Kidney epithelial cell (primary cell): ENCODE results near the gene ADCY2. TPM values are rescaled to one million over a fixed set of nuclear protein-coding genes. Genes with fewer than 3 reads are reported as not detected.

Source experiments
- DNase-seq: peaks from one replicate; pipeline ENCODE4 v3.0.0-alpha.2; 2010; ENCODE audit warnings: low read depth
- H3K27me3 ChIP-seq: 2 replicates; pipeline ENCODE4 v1.6.0; 2011; ENCODE audit warnings: low read length; ENCODE audit not compliant: control insufficient read depth, insufficient read depth
- H3K36me3 ChIP-seq: 2 replicates; pipeline ENCODE4 v1.5.1; 2011; ENCODE audit warnings: low read length; ENCODE audit not compliant: control insufficient read depth, insufficient read depth
- H3K4me3 ChIP-seq: 2 replicates; pipeline ENCODE4 v1.5.1; 2011; ENCODE audit warnings: low read depth, mild to moderate bottlenecking, control low read depth, low read length
- total RNA-seq: library from RNA; depleted of rRNA; stranded (reverse); fragments of >200 nt; gene quantifications from 2 replicates; pipeline ENCODE4 v1.2.3, GENCODE V29; 2015
- TF ChIP-seq, protein P1 (sequence below): IDR thresholded peaks from 2 replicates; pipeline ENCODE4 v1.5.1; 2011; ENCODE audit warnings: mild to moderate bottlenecking, moderate library complexity, low read length, control low read depth, inconsistent platforms; ENCODE audit not compliant: insufficient read depth, poor library complexity, severe bottlenecking

Gene ADCY2
- total RNA-seq, 1 donor from 2014 or later = 0.25 TPM

DNA sequence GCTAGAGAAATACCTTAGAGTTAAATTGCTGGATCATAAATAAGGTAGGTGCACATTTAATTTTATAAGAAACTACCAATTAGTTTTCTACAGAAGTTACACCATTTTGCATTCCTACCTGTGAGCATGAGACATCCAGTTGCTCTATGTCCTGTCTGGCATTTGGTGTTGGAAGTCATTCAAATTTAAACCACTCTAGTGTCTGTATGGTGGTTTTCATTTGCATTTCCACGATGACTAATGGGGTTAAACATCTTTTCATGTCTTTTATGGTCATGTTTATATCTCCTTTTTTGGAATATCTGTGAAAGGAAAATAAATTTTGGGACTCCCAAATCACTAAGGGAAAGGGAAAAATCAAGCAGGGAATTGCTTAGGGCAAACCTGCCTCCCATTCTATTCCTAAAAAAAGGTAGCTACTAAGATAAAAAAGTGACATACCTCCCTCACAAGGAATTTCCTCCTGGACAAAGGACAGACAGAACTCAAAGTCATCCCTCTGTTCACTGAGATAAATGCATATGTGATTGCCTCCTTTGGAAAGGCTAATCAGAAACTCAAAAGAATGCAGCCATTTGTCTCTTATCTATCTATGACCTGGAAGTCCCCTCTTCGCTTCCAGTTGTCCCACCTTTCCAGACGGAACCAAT is 31.6 kb upstream of the ADCY2 start:
- Histone ChIP-seq H3K27me3 (no peaks in the 10 kb centered on the region), H3K36me3 (no peaks in the 10 kb centered on the region), H3K4me3 (no peak overlapping the region)
- TF ChIP-seq, protein P1, sequence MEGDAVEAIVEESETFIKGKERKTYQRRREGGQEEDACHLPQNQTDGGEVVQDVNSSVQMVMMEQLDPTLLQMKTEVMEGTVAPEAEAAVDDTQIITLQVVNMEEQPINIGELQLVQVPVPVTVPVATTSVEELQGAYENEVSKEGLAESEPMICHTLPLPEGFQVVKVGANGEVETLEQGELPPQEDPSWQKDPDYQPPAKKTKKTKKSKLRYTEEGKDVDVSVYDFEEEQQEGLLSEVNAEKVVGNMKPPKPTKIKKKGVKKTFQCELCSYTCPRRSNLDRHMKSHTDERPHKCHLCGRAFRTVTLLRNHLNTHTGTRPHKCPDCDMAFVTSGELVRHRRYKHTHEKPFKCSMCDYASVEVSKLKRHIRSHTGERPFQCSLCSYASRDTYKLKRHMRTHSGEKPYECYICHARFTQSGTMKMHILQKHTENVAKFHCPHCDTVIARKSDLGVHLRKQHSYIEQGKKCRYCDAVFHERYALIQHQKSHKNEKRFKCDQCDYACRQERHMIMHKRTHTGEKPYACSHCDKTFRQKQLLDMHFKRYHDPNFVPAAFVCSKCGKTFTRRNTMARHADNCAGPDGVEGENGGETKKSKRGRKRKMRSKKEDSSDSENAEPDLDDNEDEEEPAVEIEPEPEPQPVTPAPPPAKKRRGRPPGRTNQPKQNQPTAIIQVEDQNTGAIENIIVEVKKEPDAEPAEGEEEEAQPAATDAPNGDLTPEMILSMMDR = no peak
- DNase-seq = no peak

DNA sequence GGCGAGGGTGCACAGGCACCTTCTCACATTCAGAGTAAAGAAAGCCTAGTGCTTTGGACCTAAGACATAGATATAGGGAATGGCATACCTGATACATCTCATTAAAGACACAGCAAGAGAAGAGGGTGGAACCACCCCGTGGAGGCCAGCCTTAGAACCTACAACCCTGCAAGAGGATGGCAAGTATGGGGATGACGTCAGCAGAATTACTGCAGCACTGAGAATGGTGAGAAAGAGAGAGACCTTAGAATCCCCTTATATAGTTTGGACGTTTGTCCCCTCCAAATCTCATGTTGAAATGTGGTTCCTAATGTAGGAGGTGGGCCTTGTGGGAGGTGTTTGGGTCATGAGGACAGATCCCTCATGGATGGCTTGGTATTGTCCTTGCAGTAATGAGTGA is 28.2 kb upstream of the ADCY2 start:
- Histone ChIP-seq H3K27me3 (no peaks in the 10 kb centered on the region), H3K36me3 (no peaks in the 10 kb centered on the region), H3K4me3 (no peak overlapping the region)
- TF ChIP-seq, protein P1 = no peak
- DNase-seq = no peak

- DNase-seq = no peak
- TF ChIP-seq, protein P1 = no peak
- Histone ChIP-seq H3K36me3 (no peaks in the 10 kb centered on the region), H3K4me3 (no peak overlapping the region), H3K27me3 (no peaks in the 10 kb centered on the region)
These were observed 23.5 kb upstream of the ADCY2 start for GRCh38 chr5:7372399-7372798.

DNA sequence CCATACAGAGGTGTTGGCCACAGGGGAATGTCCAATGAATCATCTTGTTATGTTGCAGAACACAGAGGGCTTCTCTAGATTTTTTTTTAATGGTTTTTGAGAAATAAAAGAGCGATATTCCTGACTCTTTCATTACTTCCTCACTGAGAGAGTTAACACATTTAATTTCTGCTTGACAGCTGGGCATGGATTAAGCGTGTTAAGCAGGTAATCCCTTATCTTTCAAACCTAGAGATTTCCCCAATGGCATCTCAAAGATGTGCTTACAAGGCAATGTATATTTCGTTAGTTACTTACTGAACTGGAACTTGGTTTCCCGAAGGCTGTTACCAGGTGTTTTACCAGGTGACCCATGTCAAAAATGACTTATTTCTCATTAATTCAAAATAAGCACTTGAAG is 21.8 kb upstream of the ADCY2 start:
- no peaks in the 10 kb centered on the region for H3K36me3 ChIP-seq
- no peak for DNase-seq
- H3K27me3 ChIP-seq = no peaks in the 10 kb centered on the region
- TF ChIP-seq, protein P1 = no peak
- no peak overlapping the region for H3K4me3 ChIP-seq

GRCh38 chr5:7375457-7375856 is 20.5 kb upstream of the ADCY2 start:
- TF ChIP-seq, protein P1 = no peak
- Histone ChIP-seq H3K36me3 (no peaks in the 10 kb centered on the region), H3K4me3 (no peak overlapping the region), H3K27me3 (no peaks in the 10 kb centered on the region)
- no peak for DNase-seq

DNA sequence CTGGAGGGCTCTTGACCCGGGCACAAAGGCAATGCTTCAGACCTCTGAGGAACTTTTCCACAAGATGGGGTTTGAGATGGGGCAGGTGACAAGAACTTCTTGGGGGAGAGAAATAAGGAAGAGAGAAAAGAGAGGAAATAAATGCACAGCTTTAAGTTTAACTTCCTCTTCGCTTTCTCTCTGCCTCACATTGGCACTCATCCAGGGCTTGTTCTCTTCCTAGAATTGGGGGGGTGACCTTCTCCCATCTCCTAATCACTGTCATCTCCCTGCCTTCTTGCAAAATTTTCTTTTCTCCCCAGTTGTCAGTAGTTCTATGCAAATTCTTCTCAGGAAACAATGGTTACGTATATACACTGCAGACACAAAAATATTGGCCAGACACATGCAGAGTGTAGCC is 19.1 kb upstream of the ADCY2 start:
- no peak for DNase-seq
- TF ChIP-seq, protein P1 = no peak
- Histone ChIP-seq H3K36me3 (no peaks in the 10 kb centered on the region), H3K4me3 (no peak overlapping the region), H3K27me3 (no peaks in the 10 kb centered on the region)
